Upper lobe of left lung (tissue), 6 donors: Measurements from ENCODE around the gene UMAD1. TPM values are rescaled to one million over a fixed set of nuclear protein-coding genes. Genes with fewer than 3 reads are reported as not detected.

ENCODE experiments used
- ATAC-seq, 2 donors: fragments of 200-7000 bp; cut with Tn5 transposase; one replicate each; pipeline ENCODE4 v1.9.1; 2022; ENCODE audit warnings: mild to moderate bottlenecking in 2 of 2, moderate library complexity in 2 of 2; ENCODE audit not compliant: low FRiP score in 2 of 2
- DNase-seq, 2 donors: peaks; one replicate each; pipeline ENCODE4 v3.0.0-alpha.2; 2019 to 2020
- H3K27ac ChIP-seq, 4 donors: fragments of 200-600 bp; sonication (generic); one replicate each; pipeline ENCODE4 v1.5.1; 2016 to 2019
- H3K27me3 ChIP-seq, 4 donors: fragments of 200-600 bp; sonication (generic); one replicate each; pipeline ENCODE4 v1.5.1; 2017 to 2019
- H3K36me3 ChIP-seq, 4 donors: fragments of 200-600 bp; sonication (generic); one replicate each; pipeline ENCODE4 v1.5.1; 2016 to 2019
- H3K4me1 ChIP-seq, 4 donors: fragments of 200-600 bp; sonication (generic); one replicate each; pipeline ENCODE4 v1.5.1; 2018 to 2019
- H3K4me3 ChIP-seq, 4 donors: fragments of 200-600 bp; sonication (generic); one replicate each; pipeline ENCODE4 v1.5.1; 2017 to 2019; ENCODE audit warnings: mild to moderate bottlenecking in 2 of 4, moderate library complexity in 1 of 4
- H3K9me3 ChIP-seq, 4 donors: fragments of 200-600 bp; sonication (generic); one replicate each; pipeline ENCODE4 v1.5.1; 2018 to 2019
- CTCF ChIP-seq, 6 experiments: fragments of 450-650 bp in 4 of 6; fragments of 200-600 bp in 2 of 6; sonication (generic) in 2 of 6; IDR thresholded peaks; one replicate each; pipeline ENCODE4 v1.5.1; 2016 to 2019; ENCODE audit warnings: antibody characterized with exemption in 6 of 6
- EP300 ChIP-seq, 4 donors: sonication (generic); formaldehyde crosslinking; IDR thresholded peaks; one replicate each; pipeline ENCODE4 v1.5.1; 2017; ENCODE audit warnings: antibody characterized with exemption in 4 of 4, control low read depth in 2 of 4
- POLR2A ChIP-seq, 4 donors: fragments of 450-650 bp; IDR thresholded peaks; one replicate each; pipeline ENCODE4 v1.5.1; 2016 to 2017; ENCODE audit warnings: antibody characterized with exemption in 4 of 4, mild to moderate bottlenecking in 2 of 4
- POLR2AphosphoS5 ChIP-seq, 2 donors: sonication (generic); formaldehyde crosslinking; IDR thresholded peaks; one replicate each; pipeline ENCODE4 v1.5.1; 2017; ENCODE audit warnings: antibody characterized with exemption in 2 of 2
- WGBS, 2 donors: methylation state at CpG; one replicate each; pipeline ENCODE4 v1.1.5; 2017 to 2018; 5-methylcytosine and 5-hydroxymethylcytosine counted together
- total RNA-seq, 6 donors: library from RNA; depleted of rRNA in 4 of 6; stranded (reverse); fragments of >200 nt in 4 of 6; gene quantifications; one replicate each; pipeline versions ENCODE4 v1.1.0 to v1.2.1, GENCODE V29; 2016 to 2021
- donor health status: DM: no; HTN: no; CAD: no; lungs with moderate emphysema.
- donor health status: DM: no; HTN: yes; CAD: no; lungs with severe emphysema.

UMAD1 gene
- total RNA-seq, 6 donors from 2014 or later = 8.4 to 29.7 (median 13.3) TPM

- H3K4me1 ChIP-seq = no peaks in the 10 kb centered on the region
- DNase-seq (no peak), ATAC-seq (no peak)
- 62 to 64% methylated on average over 4 of the region's 4 CpGs for WGBS, 2 donors
- H3K27ac ChIP-seq = no peak overlapping the region
- TF ChIP-seq POLR2A (IDR thresholded peaks at IDR 0.05) (no peak), EP300 (IDR thresholded peaks at IDR 0.05) (no peak), CTCF (IDR thresholded peaks at IDR 0.05) (no peak), POLR2AphosphoS5 (IDR thresholded peaks at IDR 0.05) (no peak)
- no peak overlapping the region for H3K4me3 ChIP-seq
- no peaks in the 10 kb centered on the region for H3K27me3 ChIP-seq
- H3K9me3 ChIP-seq = no peaks in the 10 kb centered on the region
- no peaks in the 10 kb centered on the region for H3K36me3 ChIP-seq
Measured at GRCh38 chr7:7909376-7909775, 268.8 kb downstream of the UMAD1 start.

- no peak overlapping the region for H3K4me3 ChIP-seq
- no peaks in the 10 kb centered on the region for H3K36me3 ChIP-seq
- no peaks in the 10 kb centered on the region for H3K9me3 ChIP-seq
- peak overlapping the region in 2 of 4 donors; percentile 8 to 30 for H3K27ac ChIP-seq
- DNase-seq = no peak
- 58 to 68% methylated on average over 4 of the region's 4 CpGs for WGBS, 2 donors
- no peak for TF ChIP-seq CTCF (IDR thresholded peaks at IDR 0.05)
- TF ChIP-seq POLR2A (IDR thresholded peaks at IDR 0.05) = no peak
- TF ChIP-seq POLR2AphosphoS5 (IDR thresholded peaks at IDR 0.05) = no peak
- no peak for TF ChIP-seq EP300 (IDR thresholded peaks at IDR 0.05)
- H3K4me1 ChIP-seq = no peaks in the 10 kb centered on the region
- no peaks in the 10 kb centered on the region for H3K27me3 ChIP-seq
- ATAC-seq = peak; percentile 40 to 51
Measured at GRCh38 chr7:7911369-7912123, 271.0 kb downstream of the UMAD1 start.

- H3K27me3 ChIP-seq = no peaks in the 10 kb centered on the region
- ATAC-seq (no peak), DNase-seq (no peak)
- H3K9me3 ChIP-seq = no peaks in the 10 kb centered on the region
- H3K4me3 ChIP-seq = no peak overlapping the region
- TF ChIP-seq POLR2AphosphoS5 (IDR thresholded peaks at IDR 0.05) = no peak
- TF ChIP-seq CTCF (IDR thresholded peaks at IDR 0.05) = no peak
- no peak for TF ChIP-seq EP300 (IDR thresholded peaks at IDR 0.05)
- no peak for TF ChIP-seq POLR2A (IDR thresholded peaks at IDR 0.05)
- 88 to 94% methylated on average over 3 of the region's 3 CpGs for WGBS, 2 donors
- no peaks in the 10 kb centered on the region for H3K4me1 ChIP-seq
- H3K36me3 ChIP-seq = no peaks in the 10 kb centered on the region
- H3K27ac ChIP-seq = no peak overlapping the region
Measured at GRCh38 chr7:7912937-7913336, 272.4 kb downstream of the UMAD1 start.

- ATAC-seq = no peak
- Histone ChIP-seq H3K27ac (peak overlapping the region in 1 of 4 donors; percentile 44), H3K4me1 (no peaks in the 10 kb centered on the region), H3K9me3 (no peaks in the 10 kb centered on the region), H3K4me3 (no peak overlapping the region), H3K27me3 (no peaks in the 10 kb centered on the region), H3K36me3 (no peaks in the 10 kb centered on the region)
- no peak for DNase-seq
- 71% methylated on average over 3 of the region's 3 CpGs for WGBS, 2 donors
- TF ChIP-seq POLR2AphosphoS5 (IDR thresholded peaks at IDR 0.05) (no peak), EP300 (IDR thresholded peaks at IDR 0.05) (no peak), POLR2A (IDR thresholded peaks at IDR 0.05) (no peak), CTCF (IDR thresholded peaks at IDR 0.05) (no peak)
Measured at GRCh38 chr7:7913504-7913903, 273.0 kb downstream of the UMAD1 start.

GRCh38 chr7:7914547-7914946, 274.0 kb downstream of the UMAD1 start:
- no peak for TF ChIP-seq POLR2A (IDR thresholded peaks at IDR 0.05)
- no peak for TF ChIP-seq POLR2AphosphoS5 (IDR thresholded peaks at IDR 0.05)
- TF ChIP-seq EP300 (IDR thresholded peaks at IDR 0.05) = no peak
- TF ChIP-seq CTCF (IDR thresholded peaks at IDR 0.05) = no peak
- no peak for ATAC-seq
- no peak overlapping the region for H3K27ac ChIP-seq
- H3K27me3 ChIP-seq = no peaks in the 10 kb centered on the region
- H3K4me1 ChIP-seq = no peaks in the 10 kb centered on the region
- no peak overlapping the region for H3K4me3 ChIP-seq
- no peaks in the 10 kb centered on the region for H3K9me3 ChIP-seq
- 94 to 97% methylated on average over 2 of the region's 2 CpGs for WGBS, 2 donors
- no peaks in the 10 kb centered on the region for H3K36me3 ChIP-seq
- DNase-seq = no peak
